Large intestine (tissue), 1 donor: ENCODE results near the gene HAND2. TPM values are rescaled to one million over a fixed set of nuclear protein-coding genes. Genes with fewer than 3 reads are reported as not detected.

Experiments used
- polyA plus RNA-seq: library from polyadenylated mRNA; unstranded; fragments of 120-200 nt; gene quantifications from one replicate; pipeline ENCODE4 v1.2.1, GENCODE V29; 2013

Gene HAND2
- polyA plus RNA-seq, 1 donor: 37.1 TPM

Other genes starting within 250 kb of the HAND2 start
- gene HMGB2, start 195.9 kb downstream of the HAND2 start, polyA plus RNA-seq: 172 TPM
- 9.5 TPM for gene SAP30, start 159.3 kb downstream of the HAND2 start, polyA plus RNA-seq
- 1.0 TPM for gene SCRG1, start 131.1 kb downstream of the HAND2 start, polyA plus RNA-seq